Measurements from ENCODE around the gene CLDN1. TPM values are rescaled to one million over a fixed set of nuclear protein-coding genes. Genes with fewer than 3 reads are reported as not detected.

CLDN1 gene
- total RNA-seq, 1 experiment from 2014 or later: 1.0 TPM

- no peak overlapping the region for H3K4me3 Mint-ChIP-seq
- no peak overlapping the region for H3K27ac ChIP-seq (ENCODE audit: insufficient read length, low read depth, low read length)
- no peak overlapping the region for H4K91ac ChIP-seq (ENCODE audit: insufficient read length, low read depth, low read length)
- H3K4me1 Mint-ChIP-seq: peaks cover 30 to 31% of the 10 kb centered on the region in 2 experiments
- no peak overlapping the region for H2AFZ ChIP-seq (ENCODE audit: low read length)
- no CpG with 5 or more reads among the region's 2 CpGs for WGBS (ENCODE audit: extremely low coverage, insufficient read length, low lambda C conversion rate)
- no peak overlapping the region for H3K9ac ChIP-seq (ENCODE audit: extremely low read depth, insufficient read length, low read length)
- no peak overlapping the region for H2BK5ac ChIP-seq (ENCODE audit: insufficient read length, low read length)
- H3K27ac Mint-ChIP-seq: no peak overlapping the region
- H4K20me1 ChIP-seq (ENCODE audit: control insufficient read depth, insufficient read depth, insufficient read length): no peaks in the 10 kb centered on the region
- no peaks in the 10 kb centered on the region for H3K23me2 ChIP-seq (ENCODE audit: insufficient read length, low read depth, low read length, poor library complexity, severe bottlenecking)
- TF ChIP-seq, protein P1, sequence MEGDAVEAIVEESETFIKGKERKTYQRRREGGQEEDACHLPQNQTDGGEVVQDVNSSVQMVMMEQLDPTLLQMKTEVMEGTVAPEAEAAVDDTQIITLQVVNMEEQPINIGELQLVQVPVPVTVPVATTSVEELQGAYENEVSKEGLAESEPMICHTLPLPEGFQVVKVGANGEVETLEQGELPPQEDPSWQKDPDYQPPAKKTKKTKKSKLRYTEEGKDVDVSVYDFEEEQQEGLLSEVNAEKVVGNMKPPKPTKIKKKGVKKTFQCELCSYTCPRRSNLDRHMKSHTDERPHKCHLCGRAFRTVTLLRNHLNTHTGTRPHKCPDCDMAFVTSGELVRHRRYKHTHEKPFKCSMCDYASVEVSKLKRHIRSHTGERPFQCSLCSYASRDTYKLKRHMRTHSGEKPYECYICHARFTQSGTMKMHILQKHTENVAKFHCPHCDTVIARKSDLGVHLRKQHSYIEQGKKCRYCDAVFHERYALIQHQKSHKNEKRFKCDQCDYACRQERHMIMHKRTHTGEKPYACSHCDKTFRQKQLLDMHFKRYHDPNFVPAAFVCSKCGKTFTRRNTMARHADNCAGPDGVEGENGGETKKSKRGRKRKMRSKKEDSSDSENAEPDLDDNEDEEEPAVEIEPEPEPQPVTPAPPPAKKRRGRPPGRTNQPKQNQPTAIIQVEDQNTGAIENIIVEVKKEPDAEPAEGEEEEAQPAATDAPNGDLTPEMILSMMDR (conservative IDR thresholded peaks at IDR 0.05): no peak
- peaks cover 0 to 2% of the 10 kb centered on the region in 2 experiments; a peak in 2 of 5 replicates for H3K9me3 Mint-ChIP-seq
- H2BK15ac ChIP-seq (ENCODE audit: low read depth, low read length): no peak overlapping the region
- H2BK120ac ChIP-seq (ENCODE audit: low read depth, low read length, poor library complexity, severe bottlenecking): no peak overlapping the region
- H3K9me3 ChIP-seq (ENCODE audit: control insufficient read depth, low read depth, low read length): no peaks in the 10 kb centered on the region
- H3K18ac ChIP-seq (ENCODE audit: insufficient read length, low read depth, low read length): no peak overlapping the region
- no peaks in the 10 kb centered on the region; the same call in 1 of the 2 replicates for H3K4me1 ChIP-seq (ENCODE audit: insufficient read depth, low read length)
- H3K79me2 ChIP-seq (ENCODE audit: insufficient read depth, low read length): no peaks in the 10 kb centered on the region
- no peaks in the 10 kb centered on the region for H3K79me1 ChIP-seq (ENCODE audit: insufficient read depth, low read depth, low read length, poor library complexity, severe bottlenecking)
- H2AK5ac ChIP-seq (ENCODE audit: insufficient read length, low read length): no peak overlapping the region
- H3K27me3 ChIP-seq (ENCODE audit: insufficient read depth, low read length): no peaks in the 10 kb centered on the region
- no peak overlapping the region for H3K4ac ChIP-seq (ENCODE audit: low read depth, low read length)
- H3K23ac ChIP-seq (ENCODE audit: insufficient read length, low read depth, low read length): no peak overlapping the region
- H3K36me3 Mint-ChIP-seq (ENCODE audit: insufficient read depth in 1 of 3, low read depth in 3 of 3): no peaks in the 10 kb centered on the region; a peak in 1 of 7 replicates
- no peak overlapping the region for H3K4me2 ChIP-seq (ENCODE audit: insufficient read depth, insufficient read length, low read length)
- no peak overlapping the region for H2BK20ac ChIP-seq (ENCODE audit: low read depth, low read length, poor library complexity, severe bottlenecking)
- no peak overlapping the region for H4K8ac ChIP-seq (replicated peaks; ENCODE audit: insufficient read length, low read depth, low read length)
- no peak overlapping the region for H3K14ac ChIP-seq (ENCODE audit: insufficient read depth, low read length)
- DNase-seq: no peak
- no peak overlapping the region for H3T11ph ChIP-seq (ENCODE audit: low read length)
- H4K5ac ChIP-seq (ENCODE audit: insufficient read length, low read depth, low read length): no peak overlapping the region
- H3K56ac ChIP-seq (ENCODE audit: insufficient read length, low read depth, low read length): no peak overlapping the region
- peaks cover 2% of the 10 kb centered on the region; the same call in 1 of the 2 replicates for H3K27me3 Mint-ChIP-seq (ENCODE audit: low read depth)
- no peak overlapping the region for H2BK12ac ChIP-seq (ENCODE audit: insufficient read length, low read depth, low read length)
These were observed 38.0 kb upstream of the CLDN1 start for GRCh38 chr3:190360228-190360627.

Data from H9 (cell line).